ENCODE data around the gene GAA.

Gene GAA

DNA sequence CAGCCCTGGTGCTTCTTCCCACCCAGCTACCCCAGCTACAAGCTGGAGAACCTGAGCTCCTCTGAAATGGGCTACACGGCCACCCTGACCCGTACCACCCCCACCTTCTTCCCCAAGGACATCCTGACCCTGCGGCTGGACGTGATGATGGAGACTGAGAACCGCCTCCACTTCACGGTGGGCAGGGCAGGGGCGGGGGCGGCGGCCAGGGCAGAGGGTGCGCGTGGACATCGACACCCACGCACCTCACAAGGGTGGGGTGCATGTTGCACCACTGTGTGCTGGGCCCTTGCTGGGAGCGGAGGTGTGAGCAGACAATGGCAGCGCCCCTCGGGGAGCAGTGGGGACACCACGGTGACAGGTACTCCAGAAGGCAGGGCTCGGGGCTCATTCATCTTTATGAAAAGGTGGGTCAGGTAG is 3.6 kb downstream of the GAA start:
- POLR2A ChIA-PET = interaction anchor here (1.2 to 2.1 kb wide), 2 partner anchors 13 to 41 kb away, joined by 3 to 6 read pairs; no protein-coding TSS in a partner anchor
- TF ChIP-seq ELF4 (IDR thresholded peaks at IDR 0.05) (no peak), TARDBP (IDR thresholded peaks at IDR 0.05) (no peak), FOXA1 (IDR thresholded peaks at IDR 0.05) (no peak), BHLHE40 (IDR thresholded peaks at IDR 0.05; ENCODE audit: borderline replicate concordance) (no peak), ZNF384 (IDR thresholded peaks at IDR 0.05) (no peak), SUZ12 (IDR thresholded peaks at IDR 0.05) (no peak), NFRKB (IDR thresholded peaks at IDR 0.05) (no peak), L3MBTL2 (conservative IDR thresholded peaks at IDR 0.05) (no peak), FOXM1 (IDR thresholded peaks at IDR 0.05; ENCODE audit: borderline replicate concordance) (no peak), CTBP1 (IDR thresholded peaks at IDR 0.05; ENCODE audit: borderline replicate concordance) (no peak), FOXK2 (IDR thresholded peaks at IDR 0.05) (no peak), ARNT (IDR thresholded peaks at IDR 0.05) (no peak), LEF1 (IDR thresholded peaks at IDR 0.05; ENCODE audit: borderline replicate concordance) (no peak), SP1 (IDR thresholded peaks at IDR 0.05) (no peak), HDGF (IDR thresholded peaks at IDR 0.05; ENCODE audit: borderline replicate concordance) (no peak)
- TF ChIP-seq, protein P1, sequence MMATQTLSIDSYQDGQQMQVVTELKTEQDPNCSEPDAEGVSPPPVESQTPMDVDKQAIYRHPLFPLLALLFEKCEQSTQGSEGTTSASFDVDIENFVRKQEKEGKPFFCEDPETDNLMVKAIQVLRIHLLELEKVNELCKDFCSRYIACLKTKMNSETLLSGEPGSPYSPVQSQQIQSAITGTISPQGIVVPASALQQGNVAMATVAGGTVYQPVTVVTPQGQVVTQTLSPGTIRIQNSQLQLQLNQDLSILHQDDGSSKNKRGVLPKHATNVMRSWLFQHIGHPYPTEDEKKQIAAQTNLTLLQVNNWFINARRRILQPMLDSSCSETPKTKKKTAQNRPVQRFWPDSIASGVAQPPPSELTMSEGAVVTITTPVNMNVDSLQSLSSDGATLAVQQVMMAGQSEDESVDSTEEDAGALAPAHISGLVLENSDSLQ (IDR thresholded peaks at IDR 0.05) = no peak
- CTCF ChIA-PET = interaction anchor here (0.6 kb wide), 1 partner anchor 188 kb away, joined by 5 read pairs; no protein-coding TSS in a partner anchor
- no peak for DNase-seq (ENCODE audit: extremely low spot score)

DNA sequence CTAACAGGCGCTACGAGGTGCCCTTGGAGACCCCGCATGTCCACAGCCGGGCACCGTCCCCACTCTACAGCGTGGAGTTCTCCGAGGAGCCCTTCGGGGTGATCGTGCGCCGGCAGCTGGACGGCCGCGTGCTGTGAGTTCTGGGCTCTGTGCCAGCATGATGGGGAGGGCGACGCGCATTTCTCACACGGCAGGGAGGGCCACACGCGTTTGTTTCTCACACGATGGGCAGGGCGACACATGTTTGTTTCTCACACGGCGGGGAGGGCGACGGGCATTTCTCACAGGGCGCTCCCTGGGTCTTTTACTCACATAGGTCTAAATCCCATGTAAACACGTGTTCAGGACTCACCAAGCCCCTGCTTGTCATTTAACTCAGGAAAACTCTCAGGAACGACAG is 4.4 kb downstream of the GAA start:
- POLR2A ChIA-PET = no interaction called here
- no peak for DNase-seq (ENCODE audit: extremely low spot score)
- CTCF ChIA-PET = interaction anchor here (1.2 kb wide), 1 partner anchor 19 kb away, joined by 5 read pairs; no protein-coding TSS in a partner anchor
- no peak for TF ChIP-seq BHLHE40 (IDR thresholded peaks at IDR 0.05; ENCODE audit: borderline replicate concordance)
- no peak for TF ChIP-seq FOXM1 (IDR thresholded peaks at IDR 0.05; ENCODE audit: borderline replicate concordance)
- TF ChIP-seq ELF4 (IDR thresholded peaks at IDR 0.05) = no peak
- no peak for TF ChIP-seq HDGF (IDR thresholded peaks at IDR 0.05; ENCODE audit: borderline replicate concordance)
- no peak for TF ChIP-seq SP1 (IDR thresholded peaks at IDR 0.05)
- no peak for TF ChIP-seq FOXA1 (IDR thresholded peaks at IDR 0.05)
- TF ChIP-seq ARNT (IDR thresholded peaks at IDR 0.05) = no peak
- no peak for TF ChIP-seq L3MBTL2 (conservative IDR thresholded peaks at IDR 0.05)
- no peak for TF ChIP-seq LEF1 (IDR thresholded peaks at IDR 0.05; ENCODE audit: borderline replicate concordance)
- no peak for TF ChIP-seq CTBP1 (IDR thresholded peaks at IDR 0.05; ENCODE audit: borderline replicate concordance)
- no peak for TF ChIP-seq SUZ12 (IDR thresholded peaks at IDR 0.05)
- no peak for TF ChIP-seq ZNF384 (IDR thresholded peaks at IDR 0.05)
- no peak for TF ChIP-seq FOXK2 (IDR thresholded peaks at IDR 0.05)

DNA sequence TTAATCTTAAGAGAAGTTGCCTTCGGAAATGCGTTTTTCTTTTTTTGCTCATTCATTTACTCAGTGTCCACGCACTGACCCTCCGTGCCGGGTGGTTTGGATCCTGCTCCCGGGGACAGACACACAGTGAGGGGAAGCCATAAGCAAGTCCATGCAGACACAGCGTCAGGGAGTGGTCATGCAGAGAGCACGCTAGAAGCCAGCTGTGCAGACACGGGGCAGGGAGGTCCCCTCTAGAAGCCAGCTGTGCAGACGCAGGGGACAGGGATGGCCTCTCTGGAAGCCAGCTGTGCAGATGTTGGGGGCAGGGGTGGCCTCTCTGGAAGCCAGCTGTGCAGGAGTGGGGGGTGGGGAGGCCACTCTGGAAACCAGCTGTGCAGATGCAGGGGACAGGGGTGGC is 4.8 kb downstream of the GAA start:
- DNase-seq (ENCODE audit: extremely low spot score) = no peak
- ChIA-PET CTCF (interaction anchor here (1.2 kb wide), 1 partner anchor 19 kb away, joined by 5 read pairs; no protein-coding TSS in a partner anchor), POLR2A (no interaction called here)
- TF ChIP-seq FOXK2 (IDR thresholded peaks at IDR 0.05) = no peak
- TF ChIP-seq L3MBTL2 (conservative IDR thresholded peaks at IDR 0.05) = no peak
- no peak for TF ChIP-seq SUZ12 (IDR thresholded peaks at IDR 0.05)
- TF ChIP-seq FOXM1 (IDR thresholded peaks at IDR 0.05; ENCODE audit: borderline replicate concordance) = no peak
- no peak for TF ChIP-seq SP1 (IDR thresholded peaks at IDR 0.05)
- TF ChIP-seq ARNT (IDR thresholded peaks at IDR 0.05) = no peak
- TF ChIP-seq, protein P1 (IDR thresholded peaks at IDR 0.05) = no peak
- no peak for TF ChIP-seq ELF4 (IDR thresholded peaks at IDR 0.05)
- TF ChIP-seq FOXA1 (IDR thresholded peaks at IDR 0.05) = no peak
- TF ChIP-seq HDGF (IDR thresholded peaks at IDR 0.05; ENCODE audit: borderline replicate concordance) = no peak
- TF ChIP-seq ZNF384 (IDR thresholded peaks at IDR 0.05) = no peak
- no peak for TF ChIP-seq BHLHE40 (IDR thresholded peaks at IDR 0.05; ENCODE audit: borderline replicate concordance)
- TF ChIP-seq NFRKB (IDR thresholded peaks at IDR 0.05) = no peak
- no peak for TF ChIP-seq CTBP1 (IDR thresholded peaks at IDR 0.05; ENCODE audit: borderline replicate concordance)
- TF ChIP-seq LEF1 (IDR thresholded peaks at IDR 0.05; ENCODE audit: borderline replicate concordance) = no peak
- no peak for TF ChIP-seq TARDBP (IDR thresholded peaks at IDR 0.05)

DNA sequence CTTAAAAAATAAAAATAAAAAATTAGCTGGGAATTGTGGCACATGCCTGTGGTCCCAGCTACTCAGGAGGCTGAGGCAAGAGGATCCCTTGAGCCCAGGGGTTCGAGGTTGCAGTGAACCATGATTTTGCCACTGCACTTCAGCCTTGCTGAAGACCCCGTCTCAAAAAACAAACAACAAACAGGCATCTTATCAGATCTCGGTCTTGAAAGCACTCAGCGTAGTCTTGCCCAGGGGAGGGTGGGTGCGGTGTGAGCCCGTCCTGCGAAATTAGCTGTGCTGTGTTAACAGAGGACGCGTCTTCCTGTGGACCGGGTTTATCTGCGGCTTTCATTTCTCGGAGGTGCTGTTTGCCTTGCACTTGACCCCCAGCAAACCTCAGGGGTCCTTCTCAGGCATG is 5.4 kb downstream of the GAA start:
- DNase-seq (ENCODE audit: extremely low spot score) = no peak
- TF ChIP-seq ELF4 (IDR thresholded peaks at IDR 0.05) (no peak), ZNF384 (IDR thresholded peaks at IDR 0.05) (no peak), FOXA1 (IDR thresholded peaks at IDR 0.05) (no peak), SUZ12 (IDR thresholded peaks at IDR 0.05) (no peak), HDGF (IDR thresholded peaks at IDR 0.05; ENCODE audit: borderline replicate concordance) (no peak), BHLHE40 (IDR thresholded peaks at IDR 0.05; ENCODE audit: borderline replicate concordance) (no peak), LEF1 (IDR thresholded peaks at IDR 0.05; ENCODE audit: borderline replicate concordance) (no peak), NFRKB (IDR thresholded peaks at IDR 0.05) (no peak), L3MBTL2 (conservative IDR thresholded peaks at IDR 0.05) (no peak), FOXM1 (IDR thresholded peaks at IDR 0.05; ENCODE audit: borderline replicate concordance) (no peak), FOXK2 (IDR thresholded peaks at IDR 0.05) (no peak), CTBP1 (IDR thresholded peaks at IDR 0.05; ENCODE audit: borderline replicate concordance) (no peak), ARNT (IDR thresholded peaks at IDR 0.05) (no peak), SP1 (IDR thresholded peaks at IDR 0.05) (no peak)
- TF ChIP-seq, protein P1 (IDR thresholded peaks at IDR 0.05) = no peak
- POLR2A ChIA-PET = no interaction called here
- CTCF ChIA-PET = interaction anchor here (1.2 kb wide), 1 partner anchor 18 kb away, joined by 5 read pairs; no protein-coding TSS in a partner anchor

DNA sequence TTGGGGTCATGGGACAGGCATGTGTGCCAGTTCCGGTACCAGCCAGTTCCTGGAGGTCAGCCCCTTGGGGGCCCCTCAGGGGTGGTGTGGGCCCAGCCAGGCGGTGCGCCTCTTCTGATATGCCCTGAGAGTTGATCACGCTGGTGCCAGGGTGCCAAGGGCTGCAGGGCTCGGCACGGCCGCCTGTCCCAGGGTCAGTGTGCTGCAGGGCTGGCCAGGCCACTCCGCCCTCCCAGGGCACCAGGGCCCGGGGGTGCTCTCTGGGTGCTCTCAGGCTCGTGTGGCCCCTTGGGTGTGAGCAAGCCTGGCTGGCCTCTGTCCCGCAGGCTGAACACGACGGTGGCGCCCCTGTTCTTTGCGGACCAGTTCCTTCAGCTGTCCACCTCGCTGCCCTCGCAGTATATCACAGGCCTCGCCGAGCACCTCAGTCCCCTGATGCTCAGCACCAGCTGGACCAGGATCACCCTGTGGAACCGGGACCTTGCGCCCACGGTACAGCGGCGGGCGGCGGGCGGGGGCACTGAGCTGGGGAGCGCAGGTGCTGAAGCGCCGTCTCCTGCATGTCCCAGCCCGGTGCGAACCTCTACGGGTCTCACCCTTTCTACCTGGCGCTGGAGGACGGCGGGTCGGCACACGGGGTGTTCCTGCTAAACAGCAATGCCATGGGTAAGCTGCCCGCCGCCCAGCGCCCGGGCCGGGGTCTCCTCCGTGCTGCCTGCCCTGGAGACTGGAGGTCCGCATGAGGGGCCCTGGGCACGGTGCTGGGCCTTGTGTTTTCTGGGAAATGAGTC is 6.0 kb downstream of the GAA start:
- ChIA-PET CTCF (interaction anchor here (1.2 kb wide), 1 partner anchor 17 kb away, joined by 5 read pairs; no protein-coding TSS in a partner anchor), POLR2A (no interaction called here)
- no peak for DNase-seq (ENCODE audit: extremely low spot score)
- TF ChIP-seq SUZ12 (IDR thresholded peaks at IDR 0.05) (no peak), L3MBTL2 (conservative IDR thresholded peaks at IDR 0.05) (no peak), ZNF384 (IDR thresholded peaks at IDR 0.05) (no peak), FOXM1 (IDR thresholded peaks at IDR 0.05; ENCODE audit: borderline replicate concordance) (no peak), LEF1 (IDR thresholded peaks at IDR 0.05; ENCODE audit: borderline replicate concordance) (no peak), BHLHE40 (IDR thresholded peaks at IDR 0.05; ENCODE audit: borderline replicate concordance) (no peak), CTBP1 (IDR thresholded peaks at IDR 0.05; ENCODE audit: borderline replicate concordance) (no peak), HDGF (IDR thresholded peaks at IDR 0.05; ENCODE audit: borderline replicate concordance) (no peak), TARDBP (IDR thresholded peaks at IDR 0.05) (no peak), ARNT (IDR thresholded peaks at IDR 0.05) (no peak), ELF4 (IDR thresholded peaks at IDR 0.05) (no peak), FOXA1 (IDR thresholded peaks at IDR 0.05) (no peak), FOXK2 (IDR thresholded peaks at IDR 0.05) (no peak), SP1 (IDR thresholded peaks at IDR 0.05) (no peak), NFRKB (IDR thresholded peaks at IDR 0.05) (no peak)
- TF ChIP-seq, protein P1 (IDR thresholded peaks at IDR 0.05) = no peak

Data from HEK293T (cell line).